ENCODE measurements around the gene BCL2L14.
"Not testable (repeated sequence)": the region's sequence is repeated elsewhere in the genome, so short reads cannot be mapped to it uniquely, and the experiment has no call there.

BCL2L14 gene

DNA sequence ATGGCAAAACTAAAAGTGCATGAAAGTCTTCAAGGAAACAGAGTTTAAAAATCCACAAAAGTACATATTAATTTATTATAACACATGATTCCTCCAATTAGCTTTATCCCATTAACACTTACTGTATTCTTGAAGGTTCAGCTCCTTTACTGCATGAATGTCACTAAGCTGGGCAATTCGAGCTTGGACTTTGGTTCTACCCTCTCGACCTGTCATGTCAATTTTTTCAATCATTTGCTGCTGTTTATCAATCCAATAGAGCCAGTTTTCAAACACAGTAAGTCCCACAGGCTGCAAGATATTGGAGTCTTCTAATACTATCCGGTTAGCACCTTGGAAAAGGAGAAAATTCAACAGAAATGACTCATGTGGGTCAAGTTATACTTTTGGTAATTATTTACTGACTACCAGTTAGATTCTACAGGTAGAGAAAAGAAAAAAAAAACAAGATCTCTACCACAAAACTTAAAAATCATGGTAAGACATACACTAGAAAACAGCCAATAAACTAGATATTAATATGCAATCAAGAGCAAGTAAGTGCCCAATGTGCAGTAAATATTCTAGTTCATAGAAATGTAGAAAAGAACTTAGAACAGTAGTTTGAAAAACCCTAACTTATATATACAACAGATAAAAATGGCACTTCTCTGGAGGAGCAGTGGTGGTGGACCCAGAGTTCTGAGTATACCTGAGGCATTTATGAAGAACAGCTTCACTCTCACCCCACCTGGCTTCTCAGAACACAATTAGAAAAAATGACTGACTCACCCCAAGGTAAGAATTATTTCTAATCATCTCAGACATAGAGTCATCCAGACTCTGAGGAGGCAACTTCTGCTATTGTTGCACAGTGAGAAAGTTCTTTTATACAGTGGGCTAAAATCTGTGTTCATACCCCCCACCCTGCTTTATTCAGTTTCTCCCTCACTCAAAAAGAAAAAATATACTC is 67.7 kb downstream of the BCL2L14 start:
- H3K4me1 ChIP-seq (ENCODE audit: control insufficient read depth, insufficient read depth, low read length, unreplicated experiment) = no peaks in the 10 kb centered on the region
- no peak overlapping the region for H3K4me3 ChIP-seq (ENCODE audit: low read depth, low read length)
- no peak overlapping the region for H2AFZ ChIP-seq (ENCODE audit: low read length, unreplicated experiment)
- H3K27ac ChIP-seq (ENCODE audit: low read depth, low read length) = no peak overlapping the region
- H3K79me2 ChIP-seq (ENCODE audit: control insufficient read depth, insufficient read depth, low read length, unreplicated experiment) = no peaks in the 10 kb centered on the region
- no peaks in the 10 kb centered on the region for H3K27me3 ChIP-seq (ENCODE audit: insufficient read depth, low read length)
- H3K36me3 ChIP-seq (ENCODE audit: insufficient read depth, low read length) = no peaks in the 10 kb centered on the region

DNA sequence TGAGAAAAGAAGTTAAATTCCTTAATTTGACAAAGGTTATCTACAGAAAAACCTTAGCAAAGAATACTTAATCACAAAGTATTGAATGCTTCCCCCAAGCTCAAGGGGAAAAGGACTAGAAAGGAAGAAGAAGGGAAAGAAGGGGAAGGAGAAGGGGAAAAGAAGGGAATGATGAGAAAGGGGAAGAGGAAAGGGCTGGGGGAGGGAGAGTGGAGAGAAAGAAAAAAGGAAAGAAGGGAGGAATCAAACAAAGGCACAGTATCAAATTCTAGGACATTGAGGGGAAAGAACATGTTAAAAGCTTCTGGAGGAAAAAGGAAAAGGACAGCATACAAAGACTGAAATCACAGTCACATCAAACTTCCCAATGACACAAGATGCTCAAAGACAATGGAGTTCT is 70.3 kb downstream of the BCL2L14 start:
- Histone ChIP-seq H3K36me3 (ENCODE audit: insufficient read depth, low read length) (no peaks in the 10 kb centered on the region), H2AFZ (ENCODE audit: low read length, unreplicated experiment) (no peak overlapping the region), H3K4me3 (ENCODE audit: low read depth, low read length) (no peak overlapping the region), H3K27ac (ENCODE audit: low read depth, low read length) (no peak overlapping the region), H3K27me3 (ENCODE audit: insufficient read depth, low read length) (no peaks in the 10 kb centered on the region), H3K4me1 (ENCODE audit: control insufficient read depth, insufficient read depth, low read length, unreplicated experiment) (no peaks in the 10 kb centered on the region), H3K79me2 (ENCODE audit: control insufficient read depth, insufficient read depth, low read length, unreplicated experiment) (no peaks in the 10 kb centered on the region)

DNA sequence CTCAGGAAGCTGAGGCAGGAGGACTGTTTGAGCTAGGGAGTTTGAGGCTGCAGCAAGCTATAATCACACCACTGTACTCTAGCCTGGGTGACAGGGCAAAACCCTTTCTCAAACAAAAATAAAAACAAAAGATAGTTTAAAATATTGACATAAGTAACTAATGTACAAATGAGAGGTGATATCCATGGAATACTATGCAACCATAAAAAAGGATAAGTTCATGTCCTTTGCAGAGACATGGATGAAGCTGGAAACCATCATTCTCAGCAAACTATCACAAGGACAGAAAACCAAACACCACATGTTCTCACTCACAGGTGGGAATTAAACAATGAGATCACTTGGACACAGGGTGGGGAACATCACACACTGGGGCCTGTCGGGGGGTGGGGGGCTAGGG is 73.8 kb downstream of the BCL2L14 start:
- not testable (repeated sequence) for H3K79me2 ChIP-seq (ENCODE audit: control insufficient read depth, insufficient read depth, low read length, unreplicated experiment); H3K4me1 ChIP-seq (ENCODE audit: control insufficient read depth, insufficient read depth, low read length, unreplicated experiment); H3K36me3 ChIP-seq (ENCODE audit: insufficient read depth, low read length); H3K27ac ChIP-seq (ENCODE audit: low read depth, low read length); H2AFZ ChIP-seq (ENCODE audit: low read length, unreplicated experiment); H3K4me3 ChIP-seq (ENCODE audit: low read depth, low read length); H3K27me3 ChIP-seq (ENCODE audit: insufficient read depth, low read length)

DNA sequence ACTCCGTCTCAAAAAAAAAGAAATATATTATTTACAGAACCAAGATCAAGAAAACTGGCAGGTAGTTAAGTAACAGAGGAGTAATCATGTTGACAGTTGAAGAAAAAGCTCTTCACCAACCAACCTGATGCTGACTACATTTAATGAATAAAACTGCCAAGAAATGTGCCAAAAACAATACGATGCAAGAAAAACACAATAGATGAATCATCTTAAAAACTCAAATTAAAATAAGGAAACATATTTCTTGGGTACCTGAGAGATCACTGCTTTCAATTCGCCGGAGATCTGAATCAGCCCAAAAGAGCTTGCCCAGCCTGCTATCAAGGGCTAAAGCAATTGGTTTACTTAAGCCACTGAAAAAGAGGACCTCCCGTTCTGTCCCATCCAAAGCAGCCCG is 76.4 kb downstream of the BCL2L14 start:
- peaks cover 11% of the 10 kb centered on the region; the same call in 1 of the 2 replicates for H3K36me3 ChIP-seq (ENCODE audit: insufficient read depth, low read length)

More for the DNA sequence above, 76.4 kb downstream of the BCL2L14 start:
- H3K27ac ChIP-seq (ENCODE audit: low read depth, low read length) = no peak overlapping the region
- no peak overlapping the region for H3K4me3 ChIP-seq (ENCODE audit: low read depth, low read length)
- no peaks in the 10 kb centered on the region for H3K27me3 ChIP-seq (ENCODE audit: insufficient read depth, low read length)
- H3K4me1 ChIP-seq (ENCODE audit: control insufficient read depth, insufficient read depth, low read length, unreplicated experiment) = no peaks in the 10 kb centered on the region
- no peaks in the 10 kb centered on the region for H3K79me2 ChIP-seq (ENCODE audit: control insufficient read depth, insufficient read depth, low read length, unreplicated experiment)
- H2AFZ ChIP-seq (ENCODE audit: low read length, unreplicated experiment) = no peak overlapping the region

All from ACC112 (cell line).